Suppressor macrophage treated with lipopolysaccharide for 1 hour (primary cell): ENCODE results near the gene NPFFR2.
"Not testable (repeated sequence)": the region's sequence is repeated elsewhere in the genome, so short reads cannot be mapped to it uniquely, and the experiment has no call there.

Source experiments
- DNase-seq, 3 donors: peaks; one replicate each; pipeline ENCODE4 v3.0.0-alpha.2; 2020 to 2022

NPFFR2 gene

DNA sequence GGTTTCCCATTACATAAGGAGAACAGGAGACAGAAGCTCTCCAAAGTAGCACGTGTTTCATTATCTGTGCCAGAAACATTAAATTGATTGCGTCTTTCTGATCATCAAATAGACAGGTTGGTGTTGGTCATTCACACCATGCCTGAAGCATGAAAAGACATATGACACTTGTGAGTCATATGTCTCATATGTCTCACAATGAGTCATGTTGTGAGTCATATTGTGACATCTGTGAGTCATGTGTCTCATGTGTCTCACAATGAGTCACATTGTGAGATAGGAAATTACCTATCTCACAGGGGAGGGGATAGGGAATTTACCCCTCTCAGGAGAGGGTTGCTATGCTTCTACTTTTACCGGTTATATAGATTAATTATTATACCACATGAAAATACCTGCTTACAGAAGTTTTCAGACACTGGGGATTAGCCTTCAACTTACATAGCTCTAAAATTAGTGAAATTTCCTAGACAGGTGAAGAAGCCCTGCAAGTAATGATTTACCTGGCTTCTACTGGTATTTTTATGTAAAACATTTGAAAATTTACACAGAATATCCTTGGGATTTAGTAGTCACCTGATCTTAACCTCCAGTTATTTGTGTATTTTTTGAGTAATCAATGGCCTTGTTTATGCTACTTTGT lies 80.8 kb downstream of the NPFFR2 start:
- peak; percentile 3 to 50 (median 35) for DNase-seq

DNA sequence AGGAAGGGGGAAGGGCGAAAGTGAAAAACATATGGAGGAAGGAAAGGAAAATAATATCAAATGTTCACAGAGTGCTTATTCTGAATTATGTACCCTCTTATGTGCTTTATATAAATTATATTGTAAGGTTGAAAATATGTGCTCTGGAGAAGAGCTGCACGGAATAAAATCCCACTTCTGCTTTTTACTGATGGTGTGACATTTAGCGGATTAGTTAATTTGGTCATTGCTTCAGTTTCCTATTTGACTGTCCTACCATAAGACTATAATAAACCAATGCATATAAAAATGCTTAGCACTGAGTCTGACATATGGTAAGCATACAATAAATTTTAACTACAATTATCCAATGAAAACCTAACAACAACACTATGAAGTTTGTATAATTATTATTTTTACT lies 86.2 kb downstream of the NPFFR2 start:
- no peak for DNase-seq

DNA sequence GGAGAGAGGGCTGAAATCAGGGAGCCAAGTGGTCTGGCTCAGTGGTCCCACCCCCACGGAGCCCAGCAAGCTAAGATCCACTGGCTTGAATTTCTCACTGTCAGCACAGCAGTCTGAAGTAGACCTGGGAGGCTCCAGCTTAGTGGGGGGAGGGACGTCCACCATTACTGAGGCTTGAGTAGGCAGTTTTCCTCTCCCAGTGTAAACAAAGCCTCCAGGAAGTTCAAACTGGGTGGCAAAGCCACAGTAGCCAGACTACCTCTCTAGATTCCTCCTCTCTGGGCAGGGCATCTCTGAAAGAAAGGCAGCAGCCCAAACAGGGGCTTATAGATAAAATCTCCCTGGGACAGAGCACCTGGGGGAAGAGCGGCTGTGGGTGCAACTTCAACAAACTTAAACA lies 88.1 kb downstream of the NPFFR2 start:
- DNase-seq = no peak

DNA sequence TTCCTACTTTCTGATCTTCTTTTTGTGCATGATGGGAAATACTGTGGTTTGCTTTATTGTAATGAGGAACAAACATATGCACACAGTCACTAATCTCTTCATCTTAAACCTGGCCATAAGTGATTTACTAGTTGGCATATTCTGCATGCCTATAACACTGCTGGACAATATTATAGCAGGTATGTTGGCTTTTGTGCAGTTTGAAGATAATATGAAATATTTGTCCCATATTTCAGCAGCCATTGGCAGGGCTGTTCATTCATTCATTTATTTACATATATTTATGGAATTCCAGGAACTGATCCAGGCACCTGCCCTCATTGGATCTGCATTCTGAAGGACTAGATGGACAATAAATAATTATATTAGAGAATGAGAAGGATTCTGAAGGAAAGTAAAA lies 96.9 kb downstream of the NPFFR2 start:
- DNase-seq = no peak

DNA sequence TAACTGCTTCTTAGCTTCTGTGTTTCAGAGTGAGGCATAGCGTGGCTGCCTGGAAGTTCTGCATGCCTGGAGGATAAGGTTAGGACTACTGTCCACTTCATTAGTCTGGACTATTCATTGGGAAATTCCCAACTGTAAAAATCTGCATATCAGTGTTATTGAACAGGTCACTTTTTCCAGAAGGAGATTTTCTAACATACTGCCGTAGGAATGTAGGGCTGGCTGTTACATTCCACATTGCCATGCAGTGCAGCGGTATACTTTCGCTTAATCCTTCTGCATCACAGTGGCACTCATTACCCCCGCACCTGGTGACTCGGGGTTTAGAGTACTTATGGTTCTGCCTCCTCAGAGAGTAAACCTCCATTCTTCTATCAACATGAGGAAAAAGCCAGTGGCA lies 104.6 kb downstream of the NPFFR2 start:
- DNase-seq = no peak

DNA sequence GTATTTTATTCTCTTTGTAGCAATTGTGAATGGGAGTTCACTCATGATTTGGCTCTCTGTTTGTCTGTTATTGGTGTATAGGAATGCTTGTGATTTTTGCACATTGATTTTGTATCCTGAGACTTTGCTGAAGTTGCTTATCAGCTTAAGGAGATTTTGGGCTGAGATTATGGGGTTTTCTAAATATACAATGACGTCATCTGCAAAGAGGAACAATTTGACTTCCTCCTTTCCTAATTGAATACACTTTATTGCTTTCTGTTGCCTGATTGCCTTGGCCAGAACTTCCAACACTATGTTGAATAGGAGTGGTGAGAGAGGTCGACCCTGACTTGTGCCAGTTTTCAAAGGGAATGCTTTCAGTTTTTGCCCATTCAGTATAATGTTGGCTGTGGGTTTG lies 108.2 kb downstream of the NPFFR2 start:
- not testable (repeated sequence) for DNase-seq

DNA sequence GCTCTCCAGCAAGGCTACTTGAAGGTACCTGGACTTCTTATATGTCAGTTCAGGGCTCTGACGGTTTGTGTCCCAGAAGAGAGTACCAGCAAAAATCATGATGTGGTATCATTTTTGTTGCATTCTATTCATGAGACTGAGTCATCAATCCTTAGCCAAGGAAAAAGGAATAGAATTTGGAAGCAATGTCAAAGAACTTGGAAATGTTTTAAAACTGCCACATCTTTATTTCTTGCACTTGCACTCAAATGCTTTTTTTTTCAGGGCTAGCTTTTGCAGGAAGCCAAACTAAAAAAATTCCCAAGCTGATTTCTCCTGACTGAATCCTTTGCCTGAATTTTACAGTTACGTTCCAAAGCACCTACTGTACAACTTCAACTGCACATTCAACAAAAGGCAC lies 112.4 kb downstream of the NPFFR2 start:
- DNase-seq = no peak

DNA sequence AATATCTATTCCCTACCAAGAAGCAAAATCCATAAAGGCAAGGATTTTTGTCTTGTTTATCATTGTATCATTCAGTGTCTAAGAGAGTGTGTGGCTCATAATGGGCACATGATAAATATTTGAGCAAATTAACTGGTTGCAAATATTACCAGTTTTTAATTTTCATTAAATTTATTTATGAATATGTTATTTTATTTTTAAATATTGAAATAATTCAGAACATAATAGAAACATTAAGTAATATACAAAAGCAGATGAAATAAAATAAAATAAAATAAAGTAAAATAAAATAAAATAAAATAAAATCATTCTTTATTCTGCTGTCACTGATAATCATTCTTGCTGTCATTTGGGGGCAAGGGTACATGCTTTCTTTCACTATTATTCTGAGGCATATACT lies 120.9 kb downstream of the NPFFR2 start:
- DNase-seq = no peak

DNA sequence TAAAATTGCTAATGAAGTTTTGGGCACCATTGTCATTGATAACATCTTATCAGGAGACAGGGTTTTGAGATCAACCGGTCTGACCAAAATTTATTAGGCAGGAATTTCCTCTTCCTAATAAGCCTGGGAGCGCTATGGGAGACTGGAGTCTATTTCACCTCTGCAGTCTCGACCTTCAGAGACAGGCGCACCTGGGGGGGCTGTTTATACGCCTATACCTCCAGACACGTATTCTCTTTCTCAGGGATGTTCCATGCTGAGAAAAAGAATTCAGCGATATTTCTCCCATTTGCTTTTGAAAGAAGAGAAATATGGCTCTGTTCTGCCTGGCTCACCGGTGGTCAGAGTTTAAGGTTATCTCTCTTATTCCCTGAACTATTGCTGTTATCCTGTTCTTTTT lies 121.8 kb downstream of the NPFFR2 start:
- not testable (repeated sequence) for DNase-seq

DNA sequence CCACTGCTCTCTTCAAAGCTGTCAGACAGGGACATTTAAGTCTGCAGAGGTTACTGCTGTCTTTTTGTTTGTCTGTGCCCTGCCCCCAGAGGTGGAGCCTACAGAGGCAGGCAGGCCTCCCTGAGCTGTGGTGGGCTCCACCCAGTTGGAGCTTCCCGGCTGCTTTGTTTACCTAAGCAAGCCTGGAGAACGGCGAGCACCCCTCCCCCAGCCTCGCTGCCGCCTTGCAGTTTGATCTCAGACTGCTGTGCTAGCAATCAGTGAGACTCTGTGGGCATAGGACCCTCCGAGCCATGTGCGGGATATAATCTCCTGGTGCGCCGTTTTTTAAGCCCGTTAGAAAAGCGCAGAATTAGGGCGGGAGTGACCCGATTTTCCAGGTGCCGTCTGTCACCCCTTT lies 137.5 kb downstream of the NPFFR2 start:
- not testable (repeated sequence) for DNase-seq

DNA sequence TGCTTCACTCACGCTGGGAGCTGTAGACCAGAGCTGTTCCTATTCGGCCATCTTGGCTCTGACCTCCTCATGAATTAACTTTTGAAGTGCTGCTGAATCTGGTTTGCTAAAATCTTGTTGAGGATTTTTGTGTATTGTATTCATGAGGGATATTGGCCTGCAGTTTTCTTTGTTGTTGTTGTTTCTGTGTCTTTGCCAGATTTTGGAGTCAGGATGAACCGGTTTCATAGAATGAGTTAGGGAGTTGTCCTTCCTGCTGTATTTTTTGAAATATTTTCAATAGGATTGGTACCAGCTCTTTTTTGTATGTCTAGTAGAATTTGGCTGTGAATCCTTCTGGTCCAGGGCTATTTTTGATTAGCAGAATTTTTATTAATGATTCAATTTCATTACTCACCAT lies 138.1 kb downstream of the NPFFR2 start:
- DNase-seq = no peak

DNA sequence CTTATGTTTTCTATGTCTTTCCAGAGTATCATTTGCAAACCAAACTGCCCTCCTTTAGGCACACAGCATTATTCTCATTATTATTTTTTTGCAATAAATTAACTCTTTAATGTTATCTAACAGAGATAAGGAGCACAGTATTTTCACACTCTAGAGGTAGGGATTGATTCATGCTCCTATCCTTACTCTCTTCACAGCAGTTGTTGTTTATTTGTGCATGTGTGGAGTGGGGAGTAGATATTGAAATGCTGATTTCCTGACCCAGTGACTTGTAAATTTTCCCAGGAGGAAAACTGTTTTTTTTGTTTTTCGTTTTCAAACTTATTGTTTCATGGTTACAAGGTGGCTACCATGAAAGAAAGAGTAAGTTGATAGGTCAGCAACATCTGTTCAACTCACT lies 140.0 kb downstream of the NPFFR2 start:
- no peak for DNase-seq

DNA sequence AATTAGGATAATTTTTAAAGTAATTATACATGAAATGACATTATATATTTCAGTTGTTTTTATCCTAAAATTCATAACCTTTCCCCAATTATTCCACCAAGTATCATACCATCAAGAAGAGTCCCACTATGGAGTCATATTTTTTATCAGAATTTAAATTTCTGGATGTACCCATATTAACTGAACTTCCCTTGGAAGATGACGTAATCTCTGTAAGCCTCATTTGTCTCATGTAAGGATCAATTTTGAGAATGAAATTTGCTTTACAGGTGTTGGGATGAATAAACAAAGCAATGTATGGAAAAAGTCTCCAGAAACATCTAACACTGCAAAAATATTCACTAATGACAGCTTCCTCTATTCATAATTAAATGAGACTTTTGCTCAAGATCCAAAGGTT lies 147.5 kb downstream of the NPFFR2 start:
- DNase-seq = no peak

DNA sequence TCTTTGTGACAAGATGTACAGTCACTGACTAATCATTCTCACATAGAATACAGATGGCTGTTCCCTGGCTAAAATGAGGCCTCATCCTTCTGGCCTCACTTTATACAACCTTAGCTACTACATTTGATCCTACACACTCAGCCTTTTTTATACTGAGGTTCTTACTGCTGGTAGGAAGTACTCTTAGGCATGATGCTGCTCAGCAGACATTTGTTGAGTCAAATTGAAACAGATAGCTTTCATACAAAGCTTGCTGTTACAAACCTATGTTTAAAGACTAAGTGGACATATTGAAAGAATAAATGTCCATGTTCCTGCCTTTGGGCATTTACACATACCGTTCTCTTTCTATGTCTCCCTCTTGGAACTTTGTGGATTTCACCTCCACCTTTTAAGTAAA lies 154.9 kb downstream of the NPFFR2 start:
- DNase-seq = no peak

DNA sequence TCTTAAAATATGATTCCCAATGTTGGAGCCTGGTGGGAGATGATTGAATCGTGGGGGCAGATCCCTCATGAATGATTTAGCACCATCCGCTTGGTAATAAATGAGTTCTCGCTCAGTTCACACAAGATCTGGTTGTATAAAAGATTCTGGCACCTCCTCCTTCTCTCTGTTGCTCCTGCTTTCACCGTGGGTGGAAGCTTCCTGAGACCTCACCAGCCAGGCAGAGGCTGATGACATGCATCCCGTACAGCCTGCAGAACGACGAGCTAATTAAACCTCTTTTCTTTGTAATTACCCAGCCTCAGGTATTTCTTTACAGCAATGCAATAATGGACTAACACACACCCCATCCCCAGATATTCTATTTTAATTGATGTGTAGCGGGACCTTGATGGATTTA lies 162.2 kb downstream of the NPFFR2 start:
- DNase-seq = no peak

DNA sequence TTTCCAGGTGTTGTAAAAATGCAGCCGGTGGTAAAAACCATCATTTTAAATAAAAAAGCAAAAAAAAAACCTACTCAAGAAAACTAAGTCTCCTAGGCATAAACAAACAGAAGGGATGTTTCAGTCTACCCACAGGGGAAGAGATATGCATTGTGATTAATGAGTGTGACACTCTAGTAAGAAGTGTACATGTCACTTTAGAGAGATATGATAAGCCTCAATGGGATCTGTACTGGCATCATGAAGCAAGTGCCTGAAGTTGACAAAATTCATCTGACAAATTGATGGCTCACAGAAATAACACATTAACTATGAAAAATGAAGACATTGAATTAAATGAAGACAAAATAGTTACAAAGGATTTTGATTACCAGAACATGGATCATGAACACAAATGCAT lies 162.7 kb downstream of the NPFFR2 start:
- no peak for DNase-seq
